ENCODE data around the gene MAPRE2. TPM values are rescaled to one million over a fixed set of nuclear protein-coding genes. Genes with fewer than 3 reads are reported as not detected.

The MAPRE2 gene
- total and polyA plus RNA-seq, 2 of the 13 experiments (the other 11 are each of a cell fraction or from before 2014, with no cell fraction given), result 34.5 to 67.9 TPM

- TF ChIP-seq, protein P1, sequence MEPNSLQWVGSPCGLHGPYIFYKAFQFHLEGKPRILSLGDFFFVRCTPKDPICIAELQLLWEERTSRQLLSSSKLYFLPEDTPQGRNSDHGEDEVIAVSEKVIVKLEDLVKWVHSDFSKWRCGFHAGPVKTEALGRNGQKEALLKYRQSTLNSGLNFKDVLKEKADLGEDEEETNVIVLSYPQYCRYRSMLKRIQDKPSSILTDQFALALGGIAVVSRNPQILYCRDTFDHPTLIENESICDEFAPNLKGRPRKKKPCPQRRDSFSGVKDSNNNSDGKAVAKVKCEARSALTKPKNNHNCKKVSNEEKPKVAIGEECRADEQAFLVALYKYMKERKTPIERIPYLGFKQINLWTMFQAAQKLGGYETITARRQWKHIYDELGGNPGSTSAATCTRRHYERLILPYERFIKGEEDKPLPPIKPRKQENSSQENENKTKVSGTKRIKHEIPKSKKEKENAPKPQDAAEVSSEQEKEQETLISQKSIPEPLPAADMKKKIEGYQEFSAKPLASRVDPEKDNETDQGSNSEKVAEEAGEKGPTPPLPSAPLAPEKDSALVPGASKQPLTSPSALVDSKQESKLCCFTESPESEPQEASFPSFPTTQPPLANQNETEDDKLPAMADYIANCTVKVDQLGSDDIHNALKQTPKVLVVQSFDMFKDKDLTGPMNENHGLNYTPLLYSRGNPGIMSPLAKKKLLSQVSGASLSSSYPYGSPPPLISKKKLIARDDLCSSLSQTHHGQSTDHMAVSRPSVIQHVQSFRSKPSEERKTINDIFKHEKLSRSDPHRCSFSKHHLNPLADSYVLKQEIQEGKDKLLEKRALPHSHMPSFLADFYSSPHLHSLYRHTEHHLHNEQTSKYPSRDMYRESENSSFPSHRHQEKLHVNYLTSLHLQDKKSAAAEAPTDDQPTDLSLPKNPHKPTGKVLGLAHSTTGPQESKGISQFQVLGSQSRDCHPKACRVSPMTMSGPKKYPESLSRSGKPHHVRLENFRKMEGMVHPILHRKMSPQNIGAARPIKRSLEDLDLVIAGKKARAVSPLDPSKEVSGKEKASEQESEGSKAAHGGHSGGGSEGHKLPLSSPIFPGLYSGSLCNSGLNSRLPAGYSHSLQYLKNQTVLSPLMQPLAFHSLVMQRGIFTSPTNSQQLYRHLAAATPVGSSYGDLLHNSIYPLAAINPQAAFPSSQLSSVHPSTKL (CRISPR knock-in tag; IDR thresholded peaks at IDR 0.05), result no peak
- TF ChIP-seq ZNF878 (CRISPR knock-in tag; IDR thresholded peaks at IDR 0.05) (no peak), NFYC (CRISPR knock-in tag; IDR thresholded peaks at IDR 0.05) (no peak), REPIN1 (CRISPR knock-in tag; IDR thresholded peaks at IDR 0.05; ENCODE audit: borderline replicate concordance, low read depth) (no peak)
Measured at GRCh38 chr18:35163721-35164120, 122.5 kb downstream of the MAPRE2 start (continued).

- ChIA-PET CTCF (ENCODE audit: low intra/inter-chr PET ratio, low total read pairs) (no interaction called here), POLR2A (no interaction called here)
- DNase-seq (ENCODE audit: low spot score), result no peak
- no TSS peak for BruUV-seq (replicated peaks)
- Histone ChIP-seq H4K20me1 (ENCODE audit: insufficient read depth, low read length) (no peaks in the 10 kb centered on the region), H3K4me1 (ENCODE audit: insufficient read depth, low read length) (peaks cover 48% of the 10 kb centered on the region), H3K27ac (ENCODE audit: extremely low read length, insufficient read depth, low read length) (no peak overlapping the region), H2AFZ (ENCODE audit: low read length) (peak overlapping the region; percentile 40), H3K9ac (ENCODE audit: insufficient read depth, low read depth, low read length) (no peak overlapping the region), H3K4me3 (replicated peaks in 1 of 3; ENCODE audit: insufficient read depth in 1 of 3, low read depth in 2 of 3, low read length in 3 of 3) (no peak overlapping the region), H3K9me3 (ENCODE audit: low read length) (no peaks in the 10 kb centered on the region), H3K27me3 (ENCODE audit: control insufficient read depth in 1 of 2, insufficient read depth in 2 of 2, low read length in 2 of 2) (no peaks in the 10 kb centered on the region; a peak in 2 of 5 replicates), H3K4me2 (ENCODE audit: low read depth, low read length) (peak overlapping the region; percentile 25; the same call in 1 of the 2 replicates), H3K36me3 (replicated peaks in 1 of 2; ENCODE audit: control insufficient read depth in 1 of 2, insufficient read depth in 2 of 2, low read length in 2 of 2) (no peaks in the 10 kb centered on the region), H3K79me2 (ENCODE audit: insufficient read depth, low read length) (no peaks in the 10 kb centered on the region)
- no peak for ATAC-seq
- intact Hi-C loops (cut with micrococcal nuclease; ENCODE audit: unreplicated experiment) (no loop called here), in situ Hi-C loops (cut with HindIII; ENCODE audit: extremely low pct_ligation_motif_present, low pct_unique_long_range_greater_than_20kb) (no loop called here)
- no peak for TF ChIP-seq RCOR2 (CRISPR knock-in tag; IDR thresholded peaks at IDR 0.05)
- TF ChIP-seq POLR2A (IDR thresholded peaks at IDR 0.05; ENCODE audit: insufficient read depth in 1 of 2, low read depth in 2 of 2, low read length in 2 of 2), result no peak
- 53% methylated on average over 6 of the region's 6 CpGs for WGBS (ENCODE audit: low lambda C conversion rate)
- no peak for FAIRE-seq
Measured at GRCh38 chr18:35164133-35164532, 122.9 kb downstream of the MAPRE2 start.

All from HepG2 (cell line).